B cell (primary cell): Measurements from ENCODE around the gene SH3BGR.

Source experiments
- CTCF ChIP-seq: fragments of 200-600 bp; IDR thresholded peaks from one replicate; pipeline ENCODE4 v1.8.0; 2022; ENCODE audit warnings: antibody characterized with exemption, mild to moderate bottlenecking
- EZH2 ChIP-seq: IDR thresholded peaks from 2 replicates; pipeline ENCODE4 v1.6.1; 2012; ENCODE audit warnings: borderline replicate concordance, low read depth, mild to moderate bottlenecking, moderate library complexity, low read length; ENCODE audit not compliant: insufficient read depth, poor library complexity, severe bottlenecking

GRCh38 chr21:39479164-39479813 is 27.5 kb downstream of the SH3BGR start:
- TF ChIP-seq CTCF = no peak
- TF ChIP-seq EZH2 = no peak
